HG02973 (cell line): ENCODE results near the gene PPP1R8.
"Not testable (repeated sequence)": the region's sequence is repeated elsewhere in the genome, so short reads cannot be mapped to it uniquely, and the experiment has no call there.

Experiments used
- ATAC-seq: cut with Tn5 transposase; IDR thresholded peaks from one replicate; pipeline ENCODE4 v1.9.1; 2021; ENCODE audit warnings: moderate library complexity; ENCODE audit not compliant: unreplicated experiment

The PPP1R8 gene

DNA sequence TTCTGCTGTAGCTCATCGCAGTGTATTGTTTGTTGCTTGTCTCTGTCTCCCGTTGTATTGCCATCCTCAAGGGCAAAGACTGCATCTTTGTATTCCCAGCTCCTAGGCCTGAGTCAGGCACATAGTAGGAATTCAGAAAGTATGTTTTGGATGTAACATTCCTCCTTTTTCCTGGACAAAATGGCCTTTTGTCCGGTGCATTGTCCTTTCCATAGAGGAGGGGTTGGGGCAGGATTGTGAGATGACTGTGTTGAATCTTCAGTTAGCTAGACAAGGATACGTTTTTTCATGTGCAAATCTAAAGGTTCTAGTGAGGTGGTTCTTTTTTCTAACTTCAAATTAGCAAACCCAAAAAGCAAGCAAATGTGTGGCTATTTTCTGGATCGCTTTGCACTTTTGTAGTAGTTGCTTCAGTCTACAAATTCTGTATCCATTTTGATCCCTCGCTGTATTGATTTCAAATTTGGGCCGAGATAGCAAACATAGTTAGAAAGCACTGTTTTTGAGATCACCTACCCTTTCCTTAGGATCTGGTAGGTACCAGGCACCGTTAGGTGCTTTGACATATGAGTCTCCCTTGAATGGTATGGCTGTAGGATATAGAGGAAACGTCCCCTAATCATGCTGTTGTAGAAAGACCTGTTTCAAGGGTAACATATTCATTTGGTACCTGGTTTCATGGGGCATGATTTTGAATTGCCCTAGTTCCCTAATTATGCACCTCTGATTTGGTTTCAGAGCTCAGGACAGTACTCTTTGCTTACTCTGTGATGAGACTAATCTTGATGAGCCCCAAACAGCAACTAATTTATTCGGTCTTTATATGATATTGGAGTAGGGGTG is 1.2 kb downstream of the PPP1R8 start:
- ATAC-seq: no peak

DNA sequence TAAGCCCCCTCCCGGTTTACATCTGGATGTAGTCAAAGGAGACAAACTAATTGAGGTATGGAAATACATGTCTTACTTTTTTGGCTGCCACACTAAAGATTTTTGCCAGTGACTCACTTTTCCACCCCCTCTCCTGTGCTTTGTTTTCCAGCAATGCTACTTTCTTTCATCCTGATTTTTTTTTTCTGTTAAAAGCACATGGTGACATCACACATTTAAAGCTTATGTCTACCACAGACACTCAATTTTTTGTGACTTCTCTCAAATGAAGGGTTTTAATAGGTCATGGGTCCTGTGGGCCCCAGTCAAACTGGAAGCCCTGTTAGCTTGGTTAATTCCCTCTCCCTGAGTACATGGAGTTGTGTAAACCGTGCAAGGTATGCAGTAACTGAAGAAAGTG is 2.2 kb downstream of the PPP1R8 start:
- ATAC-seq: no peak

DNA sequence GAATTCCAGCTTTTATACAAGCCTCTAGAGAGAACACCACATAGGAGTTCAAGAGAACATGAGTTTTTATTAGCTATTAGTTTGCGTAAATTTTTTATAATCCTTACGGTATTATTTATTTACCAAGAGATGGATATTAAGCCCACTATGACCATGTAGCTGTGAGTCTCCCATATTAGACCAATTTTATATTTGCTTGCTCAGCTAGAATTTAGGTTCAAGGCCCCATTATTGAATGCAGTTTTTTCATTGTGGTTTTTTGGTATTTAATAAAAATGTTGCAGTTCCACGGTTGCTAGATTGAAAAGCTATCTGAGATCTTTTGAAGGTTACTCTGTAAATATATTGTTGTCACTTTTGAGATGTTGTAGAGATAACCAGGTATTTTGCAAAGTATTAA is 2.9 kb downstream of the PPP1R8 start:
- no peak for ATAC-seq

DNA sequence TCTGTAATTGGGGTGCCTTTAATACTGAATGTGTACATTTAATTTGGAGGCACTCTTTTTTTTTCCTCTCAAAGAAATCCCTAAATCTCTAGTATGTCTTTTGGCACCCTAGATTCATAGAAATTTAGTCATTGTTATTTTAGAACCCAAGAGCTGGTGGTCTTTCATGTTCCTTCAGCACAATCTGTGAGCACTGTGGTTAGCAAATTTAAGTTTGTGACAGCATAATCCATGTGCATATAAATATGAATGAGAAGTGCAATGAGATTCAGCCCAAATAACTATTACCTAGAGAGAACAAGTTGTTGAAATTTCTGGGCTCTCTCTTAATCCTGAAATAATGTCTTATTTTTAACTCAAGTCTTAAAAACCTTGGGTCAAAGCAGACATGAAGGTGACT is 4.5 kb downstream of the PPP1R8 start:
- no peak for ATAC-seq

DNA sequence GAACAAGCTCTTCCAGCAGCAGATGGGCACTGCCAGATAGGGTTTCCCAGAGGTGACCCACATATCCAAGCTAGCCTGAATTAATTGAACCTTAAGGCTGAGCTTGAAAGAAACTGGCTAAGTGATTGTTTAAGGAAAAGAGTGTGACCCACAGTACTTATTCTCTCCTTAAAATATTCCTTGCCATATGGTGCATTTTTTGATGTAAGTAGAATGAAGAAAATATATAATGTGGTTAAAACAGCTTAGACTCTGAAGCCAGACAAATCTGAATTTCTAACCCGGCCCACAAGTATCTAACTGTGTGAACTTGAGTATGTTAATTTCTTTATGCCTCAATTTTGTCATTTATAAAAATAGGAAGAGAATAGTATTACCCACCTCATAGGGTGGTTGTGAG is 4.9 kb downstream of the PPP1R8 start:
- no peak for ATAC-seq

DNA sequence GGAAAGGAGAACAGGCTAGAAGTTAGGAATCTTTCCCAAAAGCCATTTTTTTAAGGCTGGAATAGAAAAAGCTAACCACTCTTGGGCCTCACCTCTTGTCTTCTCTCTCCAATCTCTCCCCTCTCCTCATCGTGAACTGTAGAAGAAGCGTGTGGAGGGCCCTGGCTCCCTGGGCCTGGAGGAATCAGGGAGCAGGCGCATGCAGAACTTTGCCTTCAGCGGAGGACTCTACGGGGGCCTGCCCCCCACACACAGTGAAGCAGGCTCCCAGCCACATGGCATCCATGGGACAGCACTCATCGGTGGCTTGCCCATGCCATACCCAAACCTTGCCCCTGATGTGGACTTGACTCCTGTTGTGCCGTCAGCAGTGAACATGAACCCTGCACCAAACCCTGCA is 19.4 kb downstream of the PPP1R8 start:
- no peak for ATAC-seq

DNA sequence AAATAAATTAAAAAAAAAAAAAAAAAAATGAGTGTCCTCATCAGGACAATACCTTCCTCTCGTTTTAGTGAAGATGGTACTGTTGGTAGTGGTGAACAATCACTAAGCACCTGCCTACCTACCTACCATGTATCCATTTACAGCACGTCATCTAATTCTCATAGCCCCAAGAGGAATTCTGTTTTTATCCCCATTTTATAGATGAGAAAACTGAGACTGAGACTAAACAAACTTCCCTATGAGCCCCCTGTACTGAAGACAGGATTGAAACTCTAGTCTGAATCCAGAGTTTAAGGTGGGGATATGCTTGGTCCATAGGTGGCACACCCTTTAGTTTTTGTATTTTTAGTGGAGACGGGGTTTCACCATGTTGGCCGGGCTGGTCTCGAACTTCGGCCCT is 24.5 kb downstream of the PPP1R8 start:
- no peak for ATAC-seq

DNA sequence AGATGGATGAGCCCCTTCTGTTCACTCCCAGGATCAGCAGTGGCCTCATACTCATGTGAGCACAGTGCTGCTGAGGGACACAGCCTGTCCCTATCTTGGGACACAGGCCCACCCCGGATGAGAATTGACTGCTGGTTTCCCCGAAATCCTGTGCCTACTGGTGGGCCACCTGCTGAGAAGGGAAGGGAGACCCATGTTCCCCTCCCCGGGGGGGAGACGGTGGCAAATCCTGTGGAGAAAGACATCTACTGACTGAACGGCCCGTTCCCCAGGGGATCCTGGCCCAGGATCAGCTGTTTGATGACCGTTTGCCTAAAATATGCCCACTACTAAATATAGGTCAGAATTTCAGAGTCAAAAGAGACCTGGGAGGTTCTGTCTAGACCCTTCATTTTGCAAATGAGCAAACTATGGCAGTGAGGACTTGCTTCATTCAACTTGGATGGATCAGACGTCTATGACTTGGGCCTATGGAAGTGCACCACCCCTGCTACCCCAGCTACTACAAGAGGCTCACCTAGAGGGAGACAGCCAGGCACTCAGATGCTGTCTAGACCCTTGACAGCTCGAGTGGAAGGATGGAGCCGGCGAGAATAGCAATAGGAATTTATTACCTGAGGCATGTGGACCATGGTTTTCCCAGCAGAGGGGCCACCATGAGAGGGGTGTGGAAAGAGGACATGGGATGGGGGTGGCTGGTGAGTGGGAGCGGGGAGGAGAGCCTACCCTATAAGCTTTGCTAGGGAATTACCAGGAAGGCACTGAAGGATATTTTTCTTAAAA is 26.2 kb downstream of the PPP1R8 start:
- no peak for ATAC-seq

DNA sequence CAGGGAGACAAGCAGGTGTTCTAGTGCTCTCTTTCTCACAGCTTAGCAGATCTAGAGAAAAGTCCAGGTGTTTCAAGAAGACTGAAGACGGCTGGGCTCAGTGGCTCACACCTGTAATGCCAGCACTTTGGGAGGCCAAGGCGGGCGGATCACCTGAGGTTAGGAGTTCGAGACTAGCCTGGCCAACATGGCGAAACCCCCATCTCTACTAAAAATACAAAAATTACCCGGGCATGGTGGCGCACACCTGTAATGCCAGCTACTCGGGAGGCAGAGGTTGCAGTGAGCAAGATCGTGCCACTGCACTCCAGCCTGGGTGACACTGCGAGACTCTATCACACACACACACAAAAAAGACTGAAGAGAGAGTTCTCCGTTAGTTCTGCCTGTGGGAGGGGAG is 27.0 kb downstream of the PPP1R8 start:
- not testable (repeated sequence) for ATAC-seq

DNA sequence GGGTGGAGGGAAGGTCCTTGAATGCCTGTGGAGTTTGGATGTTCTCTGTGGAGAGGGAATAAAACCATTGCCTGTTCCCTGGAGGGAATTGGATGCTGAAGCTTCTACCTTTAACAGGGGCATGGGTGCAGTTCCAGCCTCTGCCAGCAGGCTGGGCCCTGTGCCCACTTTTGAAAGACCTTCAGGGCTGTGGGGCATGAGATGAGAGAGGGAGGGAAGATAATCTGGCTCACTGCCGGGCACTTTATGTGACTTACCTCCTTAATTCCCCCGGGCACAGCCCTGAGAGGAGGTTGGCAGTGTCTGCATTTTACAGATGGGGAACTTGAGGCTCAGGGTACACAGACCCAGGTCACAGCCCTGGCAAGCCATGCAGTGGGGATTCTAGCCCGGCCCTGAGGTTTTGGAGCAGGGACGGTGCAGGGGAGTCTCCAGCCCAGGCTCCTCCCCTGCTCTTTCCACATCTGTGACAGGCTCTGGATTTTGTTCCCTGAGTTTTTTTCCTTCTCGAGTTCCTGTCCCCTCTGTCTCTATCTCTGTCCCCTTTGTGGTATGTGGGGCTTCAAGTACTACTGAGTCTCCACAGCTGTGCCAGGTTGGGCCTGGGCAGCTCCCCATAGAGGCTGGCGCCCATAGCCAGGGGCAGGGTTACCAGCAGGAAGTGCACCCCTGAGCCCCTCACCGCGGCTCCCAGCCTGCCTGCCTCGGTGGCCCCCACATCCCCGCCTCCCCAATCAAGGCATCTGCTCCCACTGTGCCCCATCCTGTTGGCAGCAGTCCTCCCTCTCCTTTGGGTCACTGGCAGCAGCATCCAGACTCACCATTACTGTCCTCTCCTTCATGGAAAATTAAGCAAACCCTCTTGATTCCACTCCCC is 27.7 kb downstream of the PPP1R8 start:
- no peak for ATAC-seq

DNA sequence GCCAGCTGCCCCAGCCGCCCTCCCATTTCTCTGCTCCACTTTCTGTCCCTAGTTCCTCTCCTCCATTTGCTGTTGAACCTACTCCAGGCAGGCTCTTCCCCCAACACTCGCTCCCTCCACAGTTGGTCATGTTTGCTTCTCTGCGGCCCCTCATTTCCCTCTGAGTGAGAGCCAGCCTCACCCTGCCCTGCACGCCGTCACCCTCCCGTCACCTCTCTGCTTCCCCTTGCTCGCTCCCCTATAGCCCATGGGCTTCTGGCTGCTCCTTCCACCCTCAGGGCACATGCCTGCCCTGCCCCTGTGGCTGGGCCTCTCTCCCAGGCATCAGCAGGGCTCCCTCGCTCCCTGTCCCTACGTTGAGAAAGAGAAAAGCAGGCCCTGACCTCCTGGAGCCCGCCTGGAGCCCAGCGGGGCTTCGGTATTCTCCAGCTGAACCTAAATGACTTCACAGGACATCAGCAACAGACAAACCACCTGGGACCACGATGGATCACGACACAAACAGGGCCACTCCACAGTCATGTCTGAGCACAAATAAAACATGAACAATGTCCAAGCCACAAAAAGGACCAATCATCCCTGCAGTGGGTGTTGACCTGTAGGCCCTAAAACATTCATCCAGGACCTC is 28.5 kb downstream of the PPP1R8 start:
- ATAC-seq: no peak

DNA sequence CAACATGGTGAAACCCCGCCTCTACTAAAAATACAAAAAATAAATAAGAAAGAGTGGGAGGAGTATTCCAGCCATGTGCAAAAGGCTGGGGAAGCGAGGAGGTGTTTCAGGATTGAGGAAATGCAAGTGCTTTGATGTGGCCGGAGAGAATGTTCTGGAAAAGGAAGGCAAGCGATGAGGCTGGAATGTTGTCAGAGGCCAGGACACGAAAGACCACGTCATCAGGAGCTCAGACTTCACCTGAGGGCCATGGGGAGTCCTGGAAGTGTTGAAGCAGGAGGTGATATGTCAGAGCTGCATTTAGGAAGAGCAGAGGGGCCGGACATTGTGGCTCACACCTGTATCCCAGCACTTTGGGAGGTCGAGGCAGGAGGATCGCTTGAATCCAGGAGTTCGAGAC is 30.9 kb downstream of the PPP1R8 start:
- ATAC-seq: no peak

DNA sequence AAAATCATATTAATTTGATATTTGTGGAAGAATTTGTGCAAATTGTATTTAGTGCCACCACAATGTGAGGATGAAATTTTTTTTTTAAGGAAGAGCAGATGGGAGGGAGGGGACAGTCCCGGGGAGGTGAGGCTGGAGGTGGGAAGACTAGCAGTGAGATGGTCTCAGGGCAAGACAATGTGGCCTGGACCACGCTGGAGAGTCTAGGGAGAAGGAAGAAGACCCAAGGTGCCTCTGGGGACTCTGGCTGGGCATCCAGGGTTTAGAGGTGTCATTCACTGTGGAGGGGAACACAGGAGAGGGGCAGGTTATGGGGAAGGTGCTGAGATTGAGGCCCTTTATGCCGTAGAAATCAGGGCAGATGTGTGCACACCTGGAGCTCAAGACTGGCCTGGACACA is 31.4 kb downstream of the PPP1R8 start:
- no peak for ATAC-seq

DNA sequence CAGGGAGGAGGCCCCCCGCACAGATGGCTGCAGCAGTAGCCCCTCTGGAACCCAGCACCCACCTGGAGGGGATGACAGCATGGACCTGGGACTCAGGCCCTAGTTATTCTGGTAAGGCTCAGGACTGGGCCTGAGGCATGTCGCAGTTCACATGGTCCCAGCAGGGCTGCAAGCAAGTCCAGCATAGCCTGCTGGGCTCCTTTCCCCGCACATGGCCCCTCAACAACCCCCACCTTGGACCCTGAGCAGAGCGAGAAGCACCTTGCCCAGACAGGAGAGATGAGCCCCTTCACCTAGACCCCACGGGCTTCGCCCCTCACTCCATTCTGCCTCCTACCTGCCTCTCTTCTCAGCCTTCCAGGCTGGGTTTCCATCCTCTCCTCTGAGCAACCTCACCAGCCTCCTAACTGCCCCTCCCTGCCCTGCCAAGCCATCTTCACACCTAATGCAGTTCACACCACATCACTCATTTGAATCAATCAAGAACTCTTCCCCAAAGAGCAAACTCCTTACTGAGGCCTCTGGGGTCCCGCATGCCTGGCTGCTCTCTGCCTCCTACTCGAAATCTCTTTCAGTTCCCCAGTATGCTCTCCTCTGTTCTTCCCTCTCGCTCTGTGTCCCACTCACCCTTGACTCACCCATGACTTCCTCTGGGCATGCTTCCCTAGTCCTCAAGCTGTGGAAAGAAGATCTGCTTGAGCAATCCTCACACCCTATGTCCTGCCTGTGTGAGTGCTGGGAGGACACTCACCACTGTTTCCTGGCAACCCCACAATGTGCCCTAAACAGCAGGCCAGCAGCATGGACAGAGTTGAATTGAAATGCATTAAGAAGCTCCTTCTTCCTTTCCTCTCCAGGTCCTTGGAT is 32.3 kb downstream of the PPP1R8 start:
- peak; percentile 46 for ATAC-seq

DNA sequence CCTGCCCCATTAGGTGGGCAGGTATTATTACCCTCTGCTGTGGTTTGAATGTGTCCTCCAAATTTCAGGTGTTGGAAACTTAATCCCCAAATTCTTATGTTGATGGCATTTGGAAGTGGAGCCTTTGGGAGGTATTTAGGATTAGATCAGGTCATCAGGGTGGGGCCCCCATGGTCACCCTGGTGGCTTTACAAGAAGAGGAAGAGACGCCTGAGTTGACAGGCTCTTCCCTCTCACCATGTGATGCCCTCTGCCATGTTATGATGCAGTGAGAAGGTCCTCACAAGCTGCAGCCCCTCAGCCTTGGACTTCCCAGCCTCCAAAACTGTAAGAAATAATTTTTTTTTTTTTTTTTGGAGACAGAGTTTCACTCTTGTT is 32.9 kb downstream of the PPP1R8 start:
- ATAC-seq: no peak

DNA sequence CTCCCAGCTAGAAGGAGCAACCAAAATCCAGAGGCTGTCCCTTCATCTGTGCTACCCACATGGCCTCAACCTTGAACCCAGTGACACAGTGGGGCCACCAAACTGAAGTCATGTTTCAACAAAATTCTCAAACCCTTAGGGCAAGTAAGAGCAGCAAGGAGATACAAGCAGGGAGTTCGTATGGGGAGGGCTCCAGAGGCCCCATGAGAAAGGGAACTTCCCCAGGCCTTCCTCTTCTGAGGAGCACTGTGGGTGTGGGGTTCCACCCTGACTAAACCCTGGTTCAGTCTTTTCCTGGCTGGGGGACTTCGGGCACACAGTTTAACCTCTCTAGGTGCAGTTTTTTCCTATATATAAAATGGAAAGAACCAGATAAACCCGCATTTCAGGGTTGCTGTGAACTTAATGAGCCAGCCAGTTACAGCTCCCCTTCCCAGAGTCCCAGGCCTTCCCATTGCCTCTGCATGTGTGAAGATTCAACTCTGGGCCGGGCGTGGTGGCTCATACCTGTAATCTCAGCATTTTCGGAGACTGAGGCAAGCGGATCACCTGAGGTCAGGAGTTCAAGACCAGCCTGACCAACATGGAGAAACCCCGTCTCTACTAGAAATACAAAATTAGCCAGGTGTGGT is 33.8 kb downstream of the PPP1R8 start:
- ATAC-seq: no peak

DNA sequence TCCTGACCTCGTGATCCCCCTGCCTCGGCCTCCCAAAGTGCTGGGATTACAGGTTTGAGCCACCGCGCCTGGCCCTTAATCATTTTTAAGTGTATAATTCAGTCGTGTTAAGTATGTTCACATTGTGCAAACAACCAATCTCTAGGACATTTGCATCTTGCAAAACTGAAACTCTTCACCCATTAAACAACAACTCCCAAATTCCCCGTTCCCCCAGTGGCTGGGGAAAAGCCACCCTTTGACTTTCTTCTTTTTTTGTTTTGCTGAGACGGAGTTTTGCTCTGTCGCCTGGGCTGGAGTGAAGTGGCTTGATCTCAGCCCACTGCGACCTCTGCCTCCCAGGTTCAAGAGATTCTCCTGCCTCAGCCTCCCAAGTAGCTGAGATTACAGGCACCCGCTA is 35.2 kb downstream of the PPP1R8 start:
- ATAC-seq: no peak

DNA sequence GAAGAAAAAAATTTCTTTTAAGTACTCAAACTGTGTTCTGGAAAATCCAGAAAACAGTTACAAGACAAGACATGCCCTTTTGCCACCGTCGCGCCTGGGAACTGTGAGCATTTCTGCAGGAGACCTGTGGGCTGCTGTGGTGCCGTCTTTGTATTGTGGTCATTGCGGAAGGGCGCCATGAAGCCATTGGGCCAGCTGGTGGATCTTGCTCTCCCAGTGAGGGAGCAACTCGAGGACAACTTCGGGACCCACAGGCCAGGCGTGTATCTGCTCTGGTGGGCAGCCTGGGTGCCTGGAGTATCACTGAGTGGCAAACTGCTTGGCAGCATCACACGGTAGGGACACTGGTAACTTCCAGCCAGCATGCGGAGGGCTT is 38.0 kb downstream of the PPP1R8 start:
- no peak for ATAC-seq

DNA sequence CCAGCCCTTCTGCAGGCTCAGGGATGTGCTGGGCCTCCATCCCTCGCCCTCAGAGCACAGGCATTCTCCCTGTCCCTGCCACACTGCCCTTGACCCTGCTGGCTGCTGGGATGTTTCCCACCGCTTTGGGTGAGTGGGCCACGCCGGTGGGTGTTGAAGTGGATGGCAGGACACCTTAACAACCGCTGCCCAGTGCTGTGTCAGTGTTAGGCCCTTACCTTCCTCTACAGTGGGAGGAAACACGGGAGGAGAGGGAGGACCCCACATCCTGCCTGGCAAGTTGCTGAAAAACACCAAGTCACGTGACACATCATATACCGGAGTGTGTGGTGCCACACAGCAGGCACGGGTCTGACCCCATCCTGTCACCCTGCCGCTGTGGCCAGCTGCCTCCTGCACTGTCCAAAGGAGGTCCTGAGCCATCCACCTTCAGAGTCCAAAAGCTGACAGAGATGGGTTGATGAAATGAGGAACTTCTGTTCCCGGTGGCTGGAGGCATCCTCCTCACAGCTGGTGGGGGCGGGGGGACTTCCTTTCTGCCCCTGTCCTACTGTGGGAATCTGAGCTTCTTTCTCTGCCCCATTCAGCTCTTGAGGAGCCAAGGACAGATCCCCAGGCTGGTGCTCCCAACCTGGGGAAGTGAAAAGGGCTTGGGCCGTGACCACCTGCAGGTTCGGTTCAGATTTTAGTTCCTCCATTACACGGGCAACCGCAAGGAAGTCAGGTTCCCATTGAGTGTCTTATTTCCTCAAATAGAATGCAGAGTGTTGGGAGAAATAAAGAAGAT is 38.5 kb downstream of the PPP1R8 start:
- ATAC-seq: peak; percentile 37
